K562 (cell line): ENCODE results near the gene CBX8. TPM values are rescaled to one million over a fixed set of nuclear protein-coding genes. Genes with fewer than 3 reads are reported as not detected.

Source experiments
- ARID4B ChIP-seq: sonication (generic); formaldehyde crosslinking; IDR thresholded peaks from 2 replicates; pipeline ENCODE4 v1.8.0; 2022; ENCODE audit warnings: mild to moderate bottlenecking, missing genetic modification reagents
- ATF3 ChIP-seq, 2 experiments: fragments of 450-650 bp in 1 of 2; sonication (generic) in 1 of 2; formaldehyde crosslinking in 1 of 2; IDR thresholded peaks in 1 of 2; conservative IDR thresholded peaks in 1 of 2; 2 replicates each; pipeline versions ENCODE4 v1.6.1 to v1.8.1; 2016 to 2023; ENCODE audit warnings: mild to moderate bottlenecking in 2 of 2, moderate library complexity in 2 of 2, inconsistent platforms in 1 of 2, missing genetic modification reagents in 1 of 2
- BDP1 ChIP-seq: IDR thresholded peaks from 3 replicates; pipeline ENCODE4 v1.6.1; 2011; ENCODE audit not compliant: insufficient read length, insufficient read depth
- CTBP1 ChIP-seq: fragments of 450-650 bp; IDR thresholded peaks from 2 replicates; pipeline ENCODE4 v1.6.1; 2016; ENCODE audit warnings: borderline replicate concordance
- ESRRA ChIP-seq: fragments of 450-650 bp; IDR thresholded peaks from 2 replicates; pipeline ENCODE4 v1.6.1; 2014; ENCODE audit warnings: low read depth, mild to moderate bottlenecking, moderate library complexity, borderline replicate concordance
- L3MBTL2 ChIP-seq: fragments of 450-650 bp; IDR thresholded peaks from 2 replicates; pipeline ENCODE4 v1.6.1; 2016; ENCODE audit warnings: mild to moderate bottlenecking, moderate library complexity
- PKNOX1 ChIP-seq: fragments of 450-650 bp; IDR thresholded peaks from 2 replicates; pipeline ENCODE4 v1.6.1; 2016
- RNF2 ChIP-seq: sonication (generic); IDR thresholded peaks from 2 replicates; pipeline ENCODE4 v1.6.1; 2016
- SETDB1 ChIP-seq: IDR thresholded peaks from one replicate; pipeline ENCODE4 v1.6.1; 2012; ENCODE audit warnings: low read length, control low read depth, inconsistent platforms
- SMARCA4 ChIP-seq: fragments of 450-650 bp; IDR thresholded peaks from 2 replicates; pipeline ENCODE4 v1.6.1; 2016
- SP2 ChIP-seq: IDR thresholded peaks from 2 replicates; pipeline ENCODE4 v1.6.1; 2011; ENCODE audit warnings: mild to moderate bottlenecking, low read depth, low read length, moderate library complexity; ENCODE audit not compliant: poor library complexity, severe bottlenecking; ENCODE audit errors: extremely low read depth
- TAF1 ChIP-seq: IDR thresholded peaks from 2 replicates; pipeline ENCODE4 v1.6.1; 2011; ENCODE audit warnings: mild to moderate bottlenecking, low read length, moderate library complexity; ENCODE audit not compliant: insufficient read depth, control insufficient read depth, severe bottlenecking; ENCODE audit errors: extremely low read depth
- VEZF1 ChIP-seq: fragments of 200-800 bp; sonication (Bioruptor generic); IDR thresholded peaks from 2 replicates; pipeline ENCODE4 v1.6.1; 2017; ENCODE audit warnings: missing genetic modification characterization, missing compliant biosample characterization
- ZBED1 ChIP-seq: IDR thresholded peaks from 2 replicates; pipeline ENCODE4 v1.6.1; 2014
- ZBTB11 ChIP-seq, 3 experiments: fragments of 200-800 bp in 1 of 3; fragments of 250-450 bp in 1 of 3; fragments of 450-650 bp in 1 of 3; sonication (Bioruptor Pico) in 1 of 3; sonication (Bioruptor generic) in 1 of 3; formaldehyde crosslinking in 1 of 3; IDR thresholded peaks; 2 replicates each; pipeline versions ENCODE4 v1.6.1 to v1.8.0; 2016 to 2022; ENCODE audit warnings: mild to moderate bottlenecking in 2 of 3, missing genetic modification characterization in 2 of 3, missing compliant biosample characterization in 1 of 3, moderate library complexity in 1 of 3
- ZEB2 ChIP-seq: fragments of 450-650 bp; IDR thresholded peaks from 2 replicates; pipeline ENCODE4 v1.6.1; 2016
- ZKSCAN1 ChIP-seq: fragments of 150-350 bp; IDR thresholded peaks from 2 replicates; pipeline ENCODE4 v1.6.1; 2016; ENCODE audit warnings: low read depth, low read length
- polyA plus RNA-seq, 8 experiments: library from polyadenylated mRNA; depleted of rRNA in 4 of 8; stranded (reverse) in 5 of 8; unstranded in 3 of 8; fragments of >200 nt; fragmentation: Nextera tagmentation in 2 of 8; fragmentation: Illumina TruSeq in 1 of 8; extraction: Ambion mirVana in 2 of 8; extraction: Trizol in 1 of 8; gene quantifications; 2 replicates each; pipeline versions ENCODE4 v1.2.1 to v1.2.3, GENCODE V29; 2011 to 2014; ENCODE audit warnings: inconsistent platforms in 1 of 8, missing spikeins in 1 of 8
- total RNA-seq, 7 experiments: library from RNA; depleted of rRNA in 6 of 7; stranded (reverse); fragments of >200 nt in 6 of 7; fragmentation: Illumina TruSeq in 2 of 7; extraction: Trizol in 2 of 7; gene quantifications; 2 replicates each; pipeline versions ENCODE4 v1.2.1 to v1.2.3, GENCODE V29; 2011 to 2021; ENCODE audit warnings: low replicate concordance in 1 of 7

The CBX8 gene
- total and polyA plus RNA-seq, 9 of the 15 experiments (the other 6 are each of a cell fraction or from before 2014, with no cell fraction given): 0.08 to 11.9 (median 2.6) TPM

- TF ChIP-seq ARID4B (CRISPR knock-in tag) (no peak), BDP1 (no peak), TAF1 (peak; percentile 41), ESRRA (0 out of 2 replicates have a peak, but pooled peaks have one; percentile 32), ZBED1 (no peak), ATF3 (IDR thresholded peaks at IDR 0.05) (no peak), ATF3 (CRISPR knock-in tag; conservative IDR thresholded peaks at IDR 0.05) (no peak), VEZF1 (CRISPR knock-in tag) (peak; percentile 75), RNF2 (no peak), ZBTB11 (CRISPR knock-in tag; IDR thresholded peaks at IDR 0.05) (peak in 1 of 3 experiments; percentile 40; a peak in 1 of 6 replicates), SETDB1 (no peak), CTBP1 (peak; percentile 82; the same call in 1 of the 2 replicates), PKNOX1 (peak; percentile 47; the same call in 1 of the 2 replicates), SMARCA4 (peak; percentile 39; the same call in 1 of the 2 replicates), ZKSCAN1 (0 out of 2 replicates have a peak, but pooled peaks have one; percentile 41), L3MBTL2 (0 out of 2 replicates have a peak, but pooled peaks have one; percentile 39), SP2 (no peak), ZEB2 (peak; percentile 37; the same call in 1 of the 2 replicates)
These were observed 48.7 kb upstream of the CBX8 start (continued) for GRCh38 chr17:79845601-79845949.
